ENCODE measurements around the gene FOXP1.
A peak's percentile ranks its signal among the peaks of the same experiment; 100 is the strongest.

Gene FOXP1

DNA sequence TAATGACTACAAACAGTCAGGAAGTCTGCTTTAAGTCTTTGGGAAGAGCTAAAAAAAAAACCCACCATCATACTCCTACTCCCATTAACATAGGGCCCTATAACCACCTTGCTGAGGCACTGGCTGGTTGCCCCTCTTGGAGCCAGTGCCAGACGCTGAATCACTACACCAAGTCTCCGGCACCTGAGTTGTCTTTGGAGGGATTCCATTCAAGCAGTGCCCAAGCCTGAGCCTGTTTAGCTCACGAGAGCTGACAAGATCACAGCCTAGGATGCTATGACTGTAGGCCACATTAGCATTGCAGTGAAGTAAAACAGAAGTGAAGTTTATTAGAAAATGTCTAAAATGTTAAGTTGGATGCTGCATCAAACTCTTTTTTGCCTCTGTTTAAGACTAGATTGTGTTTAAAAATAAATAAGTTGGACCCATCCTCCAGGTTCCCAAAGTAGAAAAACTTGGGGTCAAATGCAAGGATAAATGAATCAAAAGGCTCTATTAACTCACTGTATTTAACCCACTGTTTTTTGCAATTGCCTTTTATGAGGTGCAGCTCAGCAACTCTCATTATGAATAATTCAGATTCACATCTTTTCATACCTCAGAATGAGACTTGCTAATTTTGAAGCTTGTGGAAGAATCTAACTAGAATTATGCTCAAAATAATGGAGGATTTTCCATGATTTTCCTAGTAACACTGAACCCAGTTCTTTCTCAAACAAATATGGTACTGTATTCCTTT, 461.9 kb downstream of the FOXP1 start:
- Histone ChIP-seq H3K4me3 (ENCODE audit: low read depth, low read length, poor library complexity, severe bottlenecking) (no peak overlapping the region), H3K4me2 (ENCODE audit: low read length) (no peak overlapping the region), H3K27me3 (ENCODE audit: insufficient read depth, low read length) (no peaks in the 10 kb centered on the region), H4K20me1 (ENCODE audit: insufficient read depth, low read length) (no peaks in the 10 kb centered on the region), H3K4me1 (ENCODE audit: insufficient read depth, low read length, severe bottlenecking) (peaks cover 66% of the 10 kb centered on the region), H3K79me2 (ENCODE audit: insufficient read depth, low read length) (peaks cover 95% of the 10 kb centered on the region), H3K9ac (ENCODE audit: low read length) (no peak overlapping the region), H3K27ac (ENCODE audit: low read depth, low read length, poor library complexity, severe bottlenecking) (no peak overlapping the region), H2AFZ (ENCODE audit: low read length) (no peak overlapping the region), H3K36me3 (ENCODE audit: insufficient read depth, low read length) (peaks cover 36% of the 10 kb centered on the region), H3K9me2 (ENCODE audit: low read depth, low read length) (no peaks in the 10 kb centered on the region), H3F3A (ENCODE audit: insufficient read depth, low read length) (no peaks in the 10 kb centered on the region), H3K9me3 (ENCODE audit: low read length) (no peaks in the 10 kb centered on the region)
- TF ChIP-seq, protein P1, sequence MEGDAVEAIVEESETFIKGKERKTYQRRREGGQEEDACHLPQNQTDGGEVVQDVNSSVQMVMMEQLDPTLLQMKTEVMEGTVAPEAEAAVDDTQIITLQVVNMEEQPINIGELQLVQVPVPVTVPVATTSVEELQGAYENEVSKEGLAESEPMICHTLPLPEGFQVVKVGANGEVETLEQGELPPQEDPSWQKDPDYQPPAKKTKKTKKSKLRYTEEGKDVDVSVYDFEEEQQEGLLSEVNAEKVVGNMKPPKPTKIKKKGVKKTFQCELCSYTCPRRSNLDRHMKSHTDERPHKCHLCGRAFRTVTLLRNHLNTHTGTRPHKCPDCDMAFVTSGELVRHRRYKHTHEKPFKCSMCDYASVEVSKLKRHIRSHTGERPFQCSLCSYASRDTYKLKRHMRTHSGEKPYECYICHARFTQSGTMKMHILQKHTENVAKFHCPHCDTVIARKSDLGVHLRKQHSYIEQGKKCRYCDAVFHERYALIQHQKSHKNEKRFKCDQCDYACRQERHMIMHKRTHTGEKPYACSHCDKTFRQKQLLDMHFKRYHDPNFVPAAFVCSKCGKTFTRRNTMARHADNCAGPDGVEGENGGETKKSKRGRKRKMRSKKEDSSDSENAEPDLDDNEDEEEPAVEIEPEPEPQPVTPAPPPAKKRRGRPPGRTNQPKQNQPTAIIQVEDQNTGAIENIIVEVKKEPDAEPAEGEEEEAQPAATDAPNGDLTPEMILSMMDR (IDR thresholded peaks at IDR 0.05; ENCODE audit: low read length) = no peak
- no peak for TF ChIP-seq EZH2 (IDR thresholded peaks at IDR 0.05; ENCODE audit: borderline replicate concordance, low read length)

DNA sequence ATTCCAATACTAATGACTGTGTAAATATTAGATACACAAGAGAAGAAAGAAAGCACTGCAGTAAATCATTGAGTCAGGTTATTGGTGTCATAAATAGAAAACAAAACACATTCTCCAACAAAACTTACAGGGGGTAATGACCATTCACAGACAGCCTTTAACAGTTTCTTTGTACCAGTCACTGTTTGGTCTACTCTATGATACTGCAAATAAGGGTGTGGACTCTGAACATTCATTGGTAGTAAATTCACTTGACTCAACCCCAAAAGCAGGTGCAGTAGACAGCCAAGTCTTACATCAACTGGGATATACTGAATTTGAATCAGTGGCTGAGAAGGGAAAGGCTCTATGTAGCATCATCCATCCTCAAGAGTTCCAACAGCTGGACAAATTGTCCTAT, 463.5 kb downstream of the FOXP1 start:
- Histone ChIP-seq H3K9ac (ENCODE audit: low read length) (no peak overlapping the region), H2AFZ (ENCODE audit: low read length) (no peak overlapping the region), H3K4me3 (ENCODE audit: low read depth, low read length, poor library complexity, severe bottlenecking) (no peak overlapping the region), H3F3A (ENCODE audit: insufficient read depth, low read length) (no peaks in the 10 kb centered on the region), H3K27ac (ENCODE audit: low read depth, low read length, poor library complexity, severe bottlenecking) (peak overlapping the region; percentile 67), H3K4me2 (ENCODE audit: low read length) (no peak overlapping the region), H3K9me3 (ENCODE audit: low read length) (no peaks in the 10 kb centered on the region), H3K27me3 (ENCODE audit: insufficient read depth, low read length) (no peaks in the 10 kb centered on the region), H3K79me2 (ENCODE audit: insufficient read depth, low read length) (peaks cover 92% of the 10 kb centered on the region), H3K36me3 (ENCODE audit: insufficient read depth, low read length) (peaks cover 36% of the 10 kb centered on the region), H3K4me1 (ENCODE audit: insufficient read depth, low read length, severe bottlenecking) (peaks cover 54% of the 10 kb centered on the region), H4K20me1 (ENCODE audit: insufficient read depth, low read length) (no peaks in the 10 kb centered on the region), H3K9me2 (ENCODE audit: low read depth, low read length) (no peaks in the 10 kb centered on the region)
- TF ChIP-seq, protein P1 (IDR thresholded peaks at IDR 0.05; ENCODE audit: low read length) = no peak
- no peak for TF ChIP-seq EZH2 (IDR thresholded peaks at IDR 0.05; ENCODE audit: borderline replicate concordance, low read length)

DNA sequence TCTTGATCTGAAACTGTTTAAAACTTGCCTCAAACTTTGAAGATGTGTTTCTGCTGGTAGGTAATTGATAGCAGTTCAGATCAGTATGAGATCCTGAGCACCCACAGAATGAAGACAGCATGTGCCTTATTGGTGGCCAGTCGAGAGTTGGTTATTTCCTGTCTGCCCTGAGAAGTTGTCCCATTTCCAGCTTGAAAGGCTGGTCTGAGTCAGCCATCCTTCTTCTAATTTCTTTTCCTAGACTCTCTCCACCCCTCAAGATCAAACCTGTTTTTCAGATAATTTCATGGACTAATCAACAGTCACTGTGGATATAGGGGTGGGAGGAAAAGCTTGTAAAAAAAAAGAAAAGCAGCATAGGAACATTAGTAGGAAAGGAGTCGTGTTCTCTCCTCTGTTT, 464.4 kb downstream of the FOXP1 start:
- H3K36me3 ChIP-seq (ENCODE audit: insufficient read depth, low read length) = peaks cover 36% of the 10 kb centered on the region
- H3F3A ChIP-seq (ENCODE audit: insufficient read depth, low read length) = no peaks in the 10 kb centered on the region
- peak overlapping the region; percentile 40; the same call in 1 of the 2 replicates for H3K4me2 ChIP-seq (ENCODE audit: low read length)
- no peaks in the 10 kb centered on the region for H4K20me1 ChIP-seq (ENCODE audit: insufficient read depth, low read length)
- no peaks in the 10 kb centered on the region for H3K27me3 ChIP-seq (ENCODE audit: insufficient read depth, low read length)
- no peaks in the 10 kb centered on the region for H3K9me2 ChIP-seq (ENCODE audit: low read depth, low read length)
- H3K4me1 ChIP-seq (ENCODE audit: insufficient read depth, low read length, severe bottlenecking) = peaks cover 45% of the 10 kb centered on the region
- peaks cover 91% of the 10 kb centered on the region for H3K79me2 ChIP-seq (ENCODE audit: insufficient read depth, low read length)
- TF ChIP-seq, protein P1 (IDR thresholded peaks at IDR 0.05; ENCODE audit: low read length) = no peak
- TF ChIP-seq EZH2 (IDR thresholded peaks at IDR 0.05; ENCODE audit: borderline replicate concordance, low read length) = no peak
- H3K4me3 ChIP-seq (ENCODE audit: low read depth, low read length, poor library complexity, severe bottlenecking) = no peak overlapping the region
- H3K9me3 ChIP-seq (ENCODE audit: low read length) = no peaks in the 10 kb centered on the region
- H3K27ac ChIP-seq (ENCODE audit: low read depth, low read length, poor library complexity, severe bottlenecking) = peak overlapping the region; percentile 67
- no peak overlapping the region for H3K9ac ChIP-seq (ENCODE audit: low read length)
- H2AFZ ChIP-seq (ENCODE audit: low read length) = no peak overlapping the region
